ENCODE measurements around the gene NDUFS3. TPM values are rescaled to one million over a fixed set of nuclear protein-coding genes. Genes with fewer than 3 reads are reported as not detected.

NDUFS3 gene
- total and polyA plus RNA-seq, 2 of the 13 experiments (the other 11 are each of a cell fraction or from before 2014, with no cell fraction given) = 151 to 184 TPM

- TF ChIP-seq ZBTB25 (CRISPR knock-in tag; IDR thresholded peaks at IDR 0.05) (no peak), ARID5B (CRISPR knock-in tag; IDR thresholded peaks at IDR 0.05) (0 out of 2 replicates have a peak, but pooled peaks have one; percentile 10), ZNF572 (CRISPR knock-in tag; IDR thresholded peaks at IDR 0.05) (no peak), ETV5 (CRISPR knock-in tag; IDR thresholded peaks at IDR 0.05; ENCODE audit: borderline replicate concordance) (peak; percentile 22; the same call in 1 of the 2 replicates), SMAD9 (CRISPR knock-in tag; IDR thresholded peaks at IDR 0.05) (0 out of 2 replicates have a peak, but pooled peaks have one; percentile 40), MAX (IDR thresholded peaks at IDR 0.05) (no peak), HDAC1 (CRISPR knock-in tag; IDR thresholded peaks at IDR 0.05) (0 out of 2 replicates have a peak, but pooled peaks have one; percentile 37), ZNF543 (CRISPR knock-in tag; IDR thresholded peaks at IDR 0.05) (no peak), ZNF687 (CRISPR knock-in tag; IDR thresholded peaks at IDR 0.05) (peak; percentile 44), ZNF776 (CRISPR knock-in tag; IDR thresholded peaks at IDR 0.05) (no peak), ZNF281 (CRISPR knock-in tag; IDR thresholded peaks at IDR 0.05; ENCODE audit: borderline replicate concordance) (no peak), ZNF292 (CRISPR knock-in tag; IDR thresholded peaks at IDR 0.05; ENCODE audit: borderline replicate concordance, low read depth) (0 out of 2 replicates have a peak, but pooled peaks have one; percentile 23), PAX8 (CRISPR knock-in tag; IDR thresholded peaks at IDR 0.05; ENCODE audit: borderline replicate concordance) (no peak)
These were observed 12.9 kb downstream of the NDUFS3 start (continued) for GRCh38 chr11:47591764-47592163.

All from HepG2 (cell line).